Stimulated activated naive CD8-positive, alpha-beta T cell treated with anti-CD3 and anti-CD28 coated beads, Interleukin-15, Interleukin-2, amounts not matched to agents 100 ng/mL and 50 ng/mL, for 24 hours (primary cell): ENCODE data around the gene NEU3.
"Not testable (repeated sequence)": the region's sequence is repeated elsewhere in the genome, so short reads cannot be mapped to it uniquely, and the experiment has no call there.

Source experiments
- H3K27ac Mint-ChIP-seq: one replicate; pipeline ENCODE4 v1.8.0; 2021; ENCODE audit warnings: mild to moderate bottlenecking, mixed read lengths
- H3K27me3 Mint-ChIP-seq: one replicate; pipeline ENCODE4 v1.8.0; 2021; ENCODE audit warnings: mixed read lengths
- H3K36me3 Mint-ChIP-seq: one replicate; pipeline ENCODE4 v1.8.0; 2021; ENCODE audit warnings: low read depth, mixed read lengths
- H3K4me1 Mint-ChIP-seq: one replicate; pipeline ENCODE4 v1.8.0; 2021; ENCODE audit warnings: low read depth, mixed read lengths
- H3K4me3 Mint-ChIP-seq: one replicate; pipeline ENCODE4 v1.8.0; 2021; ENCODE audit warnings: mild to moderate bottlenecking, mixed read lengths
- H3K9me3 Mint-ChIP-seq: one replicate; pipeline ENCODE4 v1.8.0; 2021; ENCODE audit warnings: mixed read lengths

NEU3 gene

DNA sequence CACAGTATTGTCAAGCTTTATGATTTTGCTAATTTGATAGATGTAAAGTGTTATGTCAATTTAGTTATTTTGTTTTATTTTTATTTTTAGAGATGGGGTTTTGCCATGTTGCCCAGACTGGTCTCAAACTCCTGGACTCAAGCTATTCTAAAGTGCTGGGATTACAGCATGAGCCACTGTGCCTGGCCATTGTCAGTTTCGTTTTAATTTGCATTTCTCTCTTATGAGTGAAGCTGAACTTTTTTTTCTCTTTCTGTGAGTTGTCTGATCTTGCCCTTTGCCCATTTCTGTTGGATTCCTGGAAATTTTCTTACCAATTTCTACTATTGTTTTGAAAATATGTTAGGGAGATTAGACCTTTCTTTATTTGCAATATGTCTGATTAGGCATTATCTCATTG lies 15.5 kb downstream of the NEU3 start:
- no peaks in the 10 kb centered on the region for H3K4me1 Mint-ChIP-seq
- no peak overlapping the region for H3K4me3 Mint-ChIP-seq
- H3K27me3 Mint-ChIP-seq = no peaks in the 10 kb centered on the region
- H3K9me3 Mint-ChIP-seq = no peaks in the 10 kb centered on the region
- H3K27ac Mint-ChIP-seq = no peak overlapping the region
- peaks cover 71% of the 10 kb centered on the region for H3K36me3 Mint-ChIP-seq

DNA sequence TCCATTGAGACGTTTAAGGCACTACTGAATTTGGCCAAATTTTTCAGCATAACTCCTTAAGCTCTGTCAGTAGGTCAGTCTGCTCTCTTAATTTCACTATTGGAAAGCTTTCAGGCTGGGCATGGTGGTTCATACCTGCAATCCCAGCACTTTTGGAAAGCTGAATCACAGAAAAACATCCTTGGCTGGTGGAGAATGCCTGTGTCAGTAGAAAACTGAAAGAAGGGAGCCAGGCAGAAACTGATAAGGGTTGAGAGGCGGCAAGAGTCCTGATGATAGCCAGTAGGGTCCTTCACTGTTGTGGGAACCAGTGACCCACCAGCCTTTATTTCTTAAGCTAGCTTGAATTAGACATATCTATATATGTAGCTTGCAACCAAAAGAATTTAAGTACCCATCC lies 22.6 kb downstream of the NEU3 start:
- H3K27ac Mint-ChIP-seq = no peak overlapping the region
- no peaks in the 10 kb centered on the region for H3K27me3 Mint-ChIP-seq
- H3K9me3 Mint-ChIP-seq = no peaks in the 10 kb centered on the region
- no peaks in the 10 kb centered on the region for H3K4me1 Mint-ChIP-seq
- peaks cover 63% of the 10 kb centered on the region for H3K36me3 Mint-ChIP-seq
- no peak overlapping the region for H3K4me3 Mint-ChIP-seq

DNA sequence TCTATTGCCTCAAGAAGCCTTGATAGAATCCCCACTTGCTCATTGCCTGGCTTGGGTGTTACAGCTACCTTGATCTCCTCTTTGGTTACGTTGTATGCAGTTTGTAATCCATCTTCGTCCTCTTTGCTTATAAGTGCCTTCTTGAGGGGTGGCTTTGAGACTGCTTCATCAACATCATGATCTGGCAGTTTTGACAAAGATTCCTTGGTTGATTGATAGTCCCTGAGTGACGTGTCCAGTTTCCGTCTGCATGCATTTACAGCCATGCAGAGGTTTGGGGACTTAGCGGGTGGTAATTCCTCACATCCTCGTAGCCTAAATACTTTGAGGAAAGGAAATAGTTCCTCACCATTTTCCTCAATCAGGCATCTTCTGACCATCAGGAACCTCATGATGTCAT lies 23.1 kb downstream of the NEU3 start:
- Mint-ChIP-seq H3K27me3 (no peaks in the 10 kb centered on the region), H3K9me3 (no peaks in the 10 kb centered on the region), H3K36me3 (peaks cover 58% of the 10 kb centered on the region), H3K27ac (no peak overlapping the region), H3K4me3 (no peak overlapping the region), H3K4me1 (no peaks in the 10 kb centered on the region)

DNA sequence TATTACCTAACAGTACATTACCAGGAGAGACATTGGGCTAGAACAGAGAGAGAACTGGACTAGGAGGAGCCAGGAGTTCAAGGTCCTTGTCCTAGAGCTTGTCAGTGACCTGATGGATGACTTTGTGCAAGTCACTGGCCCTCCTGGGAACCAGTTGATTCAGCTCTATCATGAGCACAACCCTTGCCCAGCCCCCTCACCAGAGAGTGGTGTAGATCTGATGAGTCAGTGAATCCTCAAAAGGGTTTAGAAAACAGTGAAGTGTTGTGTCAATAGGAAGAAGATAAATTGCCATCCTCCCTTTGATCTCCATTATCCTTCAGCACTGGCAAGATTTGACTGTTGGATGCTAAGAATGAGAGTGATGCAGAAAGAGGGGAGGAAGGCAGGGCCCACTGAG lies 24.3 kb downstream of the NEU3 start:
- no peak overlapping the region for H3K27ac Mint-ChIP-seq
- no peaks in the 10 kb centered on the region for H3K4me1 Mint-ChIP-seq
- H3K36me3 Mint-ChIP-seq = peaks cover 50% of the 10 kb centered on the region
- no peak overlapping the region for H3K4me3 Mint-ChIP-seq
- no peaks in the 10 kb centered on the region for H3K9me3 Mint-ChIP-seq
- no peaks in the 10 kb centered on the region for H3K27me3 Mint-ChIP-seq

DNA sequence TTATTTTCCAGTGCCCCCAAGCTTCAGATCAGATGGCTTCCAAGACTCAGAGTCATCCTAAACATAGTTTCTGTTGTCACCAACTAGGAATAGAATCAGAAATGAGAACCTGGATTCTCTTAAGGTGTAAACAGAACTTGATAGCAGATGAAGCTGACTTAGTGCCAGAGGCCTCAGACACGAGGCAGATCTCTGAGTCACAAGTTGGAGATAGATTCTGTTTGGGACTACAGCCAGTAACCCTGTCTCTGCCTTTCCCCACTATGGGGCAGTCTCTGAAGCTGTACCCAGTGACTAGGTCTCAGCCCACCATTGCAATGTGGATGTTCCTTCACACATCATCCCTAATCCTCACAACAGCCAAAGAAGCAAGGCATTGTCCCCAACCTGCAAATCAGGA lies 25.4 kb downstream of the NEU3 start:
- no peaks in the 10 kb centered on the region for H3K9me3 Mint-ChIP-seq
- no peak overlapping the region for H3K4me3 Mint-ChIP-seq
- H3K27ac Mint-ChIP-seq = no peak overlapping the region
- H3K27me3 Mint-ChIP-seq = no peaks in the 10 kb centered on the region
- no peaks in the 10 kb centered on the region for H3K4me1 Mint-ChIP-seq
- peaks cover 50% of the 10 kb centered on the region for H3K36me3 Mint-ChIP-seq

DNA sequence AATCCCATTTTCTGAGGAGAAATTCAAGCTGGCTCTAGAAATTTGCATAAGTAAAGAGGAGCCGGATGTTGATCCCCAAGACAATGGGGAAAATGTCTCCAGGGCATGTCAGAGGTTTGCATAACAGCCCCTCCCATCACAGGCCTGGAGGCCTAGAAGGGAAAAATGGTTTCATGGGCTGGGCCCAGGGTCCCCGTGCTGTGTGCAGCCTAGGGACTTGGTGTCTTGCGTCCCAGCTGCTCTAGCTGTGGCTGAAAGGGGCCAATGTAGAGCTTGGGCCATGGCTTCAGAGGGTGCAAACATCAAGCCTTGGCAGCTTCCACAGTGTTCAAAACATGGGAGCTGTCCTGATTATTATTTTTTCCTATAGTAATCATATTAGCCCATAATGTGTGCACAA lies 30.5 kb downstream of the NEU3 start:
- H3K4me1 Mint-ChIP-seq, H3K9me3 Mint-ChIP-seq, H3K4me3 Mint-ChIP-seq, H3K27ac Mint-ChIP-seq, H3K27me3 Mint-ChIP-seq: not testable (repeated sequence)
- H3K36me3 Mint-ChIP-seq = peaks cover 14% of the 10 kb centered on the region

DNA sequence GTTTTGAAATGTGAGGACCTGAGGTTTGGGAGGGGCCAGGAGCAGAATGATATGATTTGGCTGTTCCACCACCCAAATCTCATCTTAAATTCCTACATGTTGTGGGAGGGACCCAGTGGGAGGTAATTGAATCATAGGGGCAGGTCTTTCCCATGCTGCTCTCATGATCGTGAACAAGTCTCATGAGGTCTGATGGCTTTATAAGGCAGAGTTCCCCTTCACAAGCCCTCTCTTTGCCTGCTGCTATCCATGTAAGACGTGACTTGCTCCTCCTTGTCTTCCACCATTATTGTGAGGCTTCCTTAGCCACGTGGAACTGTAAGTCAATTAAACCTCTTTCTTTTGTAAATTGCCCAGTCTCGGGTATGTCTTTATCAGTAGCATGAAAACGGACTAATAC lies 31.6 kb downstream of the NEU3 start:
- H3K27ac Mint-ChIP-seq, H3K9me3 Mint-ChIP-seq, H3K4me3 Mint-ChIP-seq, H3K27me3 Mint-ChIP-seq, H3K4me1 Mint-ChIP-seq, H3K36me3 Mint-ChIP-seq: not testable (repeated sequence)

DNA sequence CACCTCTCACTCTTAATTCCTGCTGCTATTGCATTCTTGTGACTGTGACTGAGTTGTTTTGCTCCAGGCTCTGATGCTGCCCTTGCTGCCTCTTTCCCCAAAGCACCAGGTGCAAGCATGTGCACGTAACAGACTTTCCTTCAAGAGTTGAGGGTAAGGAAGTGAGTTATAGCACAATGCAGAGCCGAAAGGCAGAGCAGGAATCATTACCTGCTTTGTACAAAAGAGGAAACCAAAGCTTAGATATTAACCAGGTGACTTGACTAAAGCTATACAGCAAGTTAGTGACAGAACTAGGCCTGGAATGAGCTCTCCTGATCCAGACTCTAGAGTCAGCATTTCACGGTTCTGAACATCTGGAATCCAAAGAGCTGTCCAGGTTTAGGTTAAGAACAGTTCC lies 33.6 kb downstream of the NEU3 start:
- Mint-ChIP-seq H3K36me3 (peaks cover 9% of the 10 kb centered on the region), H3K4me1 (no peaks in the 10 kb centered on the region), H3K4me3 (no peak overlapping the region), H3K9me3 (no peaks in the 10 kb centered on the region), H3K27me3 (no peaks in the 10 kb centered on the region), H3K27ac (no peak overlapping the region)

DNA sequence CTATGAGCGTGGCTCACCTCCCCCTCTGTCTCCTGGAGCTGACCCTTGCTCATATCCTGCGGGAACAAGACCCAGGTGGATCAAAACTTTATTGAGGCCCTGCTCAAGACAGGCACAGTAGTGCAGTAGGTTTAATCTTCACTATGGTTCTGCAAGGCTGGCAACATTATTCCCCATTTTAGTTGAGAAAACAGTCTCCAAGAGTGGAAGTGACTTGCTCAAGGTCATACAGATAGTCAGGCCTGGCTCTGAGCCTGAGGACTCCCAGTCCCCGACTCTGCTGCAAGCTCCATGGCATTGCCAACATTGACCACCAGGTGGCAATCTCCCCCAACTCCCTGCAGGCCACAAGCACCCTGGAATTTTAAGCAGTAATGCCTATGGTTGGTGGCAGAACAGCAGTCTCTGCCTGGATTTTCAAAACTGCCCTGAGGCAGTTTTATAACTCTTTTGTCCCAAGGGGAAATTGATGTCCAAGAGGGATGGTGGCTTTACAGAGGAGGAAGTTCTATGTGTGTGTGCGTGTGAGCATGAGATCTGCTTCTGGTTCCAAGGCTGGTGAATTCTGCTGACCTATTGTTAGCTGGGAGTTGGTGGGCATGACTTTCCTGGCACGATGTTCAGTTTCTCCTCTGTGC lies 34.1 kb downstream of the NEU3 start:
- peaks cover 9% of the 10 kb centered on the region for H3K36me3 Mint-ChIP-seq
- H3K9me3 Mint-ChIP-seq = no peaks in the 10 kb centered on the region
- no peaks in the 10 kb centered on the region for H3K4me1 Mint-ChIP-seq
- H3K4me3 Mint-ChIP-seq = no peak overlapping the region
- no peak overlapping the region for H3K27ac Mint-ChIP-seq
- no peaks in the 10 kb centered on the region for H3K27me3 Mint-ChIP-seq

DNA sequence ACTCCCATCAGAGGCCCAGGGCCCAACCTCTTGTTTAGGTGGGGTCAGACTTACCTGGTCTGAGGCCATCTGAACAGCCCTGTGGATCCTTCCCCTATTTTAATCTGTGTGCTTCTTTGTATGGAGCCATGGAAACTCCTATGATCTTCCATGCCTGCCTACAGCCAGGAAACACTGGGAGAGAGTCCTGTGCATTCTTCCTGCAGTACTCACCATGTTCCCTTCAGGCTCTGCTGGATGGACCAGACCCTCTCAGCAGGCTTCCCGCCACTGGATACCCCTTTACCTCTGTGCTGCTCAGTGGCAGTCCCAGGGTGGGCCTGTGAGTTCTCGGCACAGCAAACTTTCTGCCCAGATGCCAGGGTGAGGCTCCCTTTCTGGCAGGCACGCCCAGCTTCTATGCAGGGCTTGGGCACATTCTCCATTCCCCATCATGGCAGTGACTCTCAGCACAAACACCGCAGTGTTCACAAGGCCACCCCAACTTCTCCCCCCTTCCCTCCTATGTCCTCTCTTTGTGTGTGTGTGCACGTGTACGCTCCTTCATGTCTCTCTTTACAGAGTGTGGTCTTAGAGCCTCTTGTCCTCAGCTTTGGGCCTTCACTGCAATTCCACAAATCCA lies 34.8 kb downstream of the NEU3 start:
- H3K4me1 Mint-ChIP-seq = no peaks in the 10 kb centered on the region
- no peaks in the 10 kb centered on the region for H3K27me3 Mint-ChIP-seq
- H3K4me3 Mint-ChIP-seq = no peak overlapping the region
- peaks cover 5% of the 10 kb centered on the region for H3K36me3 Mint-ChIP-seq
- H3K9me3 Mint-ChIP-seq = no peaks in the 10 kb centered on the region
- H3K27ac Mint-ChIP-seq = no peak overlapping the region

DNA sequence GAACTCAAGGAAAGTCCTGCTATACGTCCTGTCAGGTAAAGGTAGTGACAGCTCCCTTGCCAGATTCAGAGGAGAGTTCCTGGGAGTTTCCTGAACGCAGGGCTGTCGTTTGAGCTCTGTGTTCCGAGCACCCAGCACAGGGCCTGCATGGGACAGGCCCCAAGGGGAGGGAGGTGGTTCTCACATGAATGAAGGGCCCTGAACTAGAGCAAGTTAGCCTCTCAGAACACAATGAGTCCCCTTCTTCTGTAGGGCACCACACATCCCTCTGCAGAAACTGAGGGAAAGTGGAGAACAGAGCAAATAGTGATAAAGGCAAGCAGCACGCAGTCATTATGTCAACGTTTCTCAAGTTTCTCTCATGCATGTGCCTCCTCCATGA lies 35.3 kb downstream of the NEU3 start:
- Mint-ChIP-seq H3K9me3 (no peaks in the 10 kb centered on the region), H3K27me3 (no peaks in the 10 kb centered on the region), H3K27ac (no peak overlapping the region), H3K4me3 (no peak overlapping the region), H3K36me3 (no peaks in the 10 kb centered on the region), H3K4me1 (no peaks in the 10 kb centered on the region)

DNA sequence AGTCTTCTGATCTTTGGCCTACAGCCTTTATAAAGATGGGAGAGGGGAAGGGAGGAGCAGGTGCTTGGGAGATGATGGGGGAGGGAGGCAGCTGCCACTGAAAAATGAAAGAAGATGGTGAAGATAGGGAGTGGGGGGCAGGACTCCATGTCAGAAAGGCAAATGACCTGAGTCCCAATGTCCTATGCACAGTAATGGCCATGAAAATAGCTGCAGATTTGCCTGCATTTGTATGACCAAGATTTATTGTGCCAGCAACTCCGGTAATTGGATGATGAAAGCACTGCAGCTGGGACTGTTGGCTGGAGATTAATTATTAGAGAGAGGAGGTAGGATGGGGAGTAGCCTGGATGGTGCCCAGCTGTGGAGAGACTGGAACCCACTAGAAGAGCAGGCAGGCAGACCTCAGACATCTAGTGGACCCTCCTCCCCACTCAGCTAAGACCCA lies 36.1 kb downstream of the NEU3 start:
- H3K36me3 Mint-ChIP-seq = no peaks in the 10 kb centered on the region
- H3K4me3 Mint-ChIP-seq = no peak overlapping the region
- H3K27ac Mint-ChIP-seq = no peak overlapping the region
- H3K9me3 Mint-ChIP-seq = no peaks in the 10 kb centered on the region
- no peaks in the 10 kb centered on the region for H3K4me1 Mint-ChIP-seq
- no peaks in the 10 kb centered on the region for H3K27me3 Mint-ChIP-seq

DNA sequence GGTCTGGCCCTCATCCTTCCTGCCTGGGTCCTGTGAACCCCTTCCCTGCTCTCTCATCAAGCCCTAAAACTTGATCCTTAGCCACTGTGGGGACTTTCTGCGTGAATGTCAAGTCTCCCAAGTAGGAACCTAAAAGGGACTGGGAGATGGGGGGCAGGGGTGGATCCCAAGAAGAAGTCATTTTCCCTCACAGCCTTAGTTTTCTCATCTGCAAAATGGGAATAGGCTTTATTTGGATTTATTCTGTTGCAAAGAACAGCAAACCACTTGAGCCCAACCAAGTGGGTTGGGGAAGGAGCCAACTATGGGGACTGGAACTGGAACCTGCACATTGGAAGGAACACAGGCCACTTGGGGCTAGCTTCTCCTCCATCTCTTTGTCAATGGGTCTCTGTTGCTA lies 36.8 kb downstream of the NEU3 start:
- no peak overlapping the region for H3K27ac Mint-ChIP-seq
- no peaks in the 10 kb centered on the region for H3K4me1 Mint-ChIP-seq
- H3K9me3 Mint-ChIP-seq = no peaks in the 10 kb centered on the region
- H3K27me3 Mint-ChIP-seq = no peaks in the 10 kb centered on the region
- no peaks in the 10 kb centered on the region for H3K36me3 Mint-ChIP-seq
- H3K4me3 Mint-ChIP-seq = no peak overlapping the region

DNA sequence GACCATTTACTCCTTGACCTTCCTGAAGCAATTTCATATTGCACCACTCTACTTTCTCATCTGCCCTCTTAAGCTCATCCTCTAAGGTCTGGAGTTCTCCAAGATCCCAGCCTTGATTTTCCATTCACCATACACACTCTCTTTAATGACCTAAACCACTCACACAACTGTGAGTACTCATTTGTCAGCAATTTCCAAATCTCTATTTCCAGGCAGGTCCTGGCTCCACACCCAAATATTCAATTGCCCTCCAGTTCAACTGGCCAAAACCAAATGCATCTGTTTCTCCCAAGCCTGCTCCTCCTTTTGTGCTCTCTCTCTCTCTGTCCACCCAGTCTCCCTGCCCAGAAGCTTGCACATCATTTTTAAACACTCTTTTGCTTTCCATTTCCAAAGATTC lies 39.6 kb downstream of the NEU3 start:
- no peaks in the 10 kb centered on the region for H3K4me1 Mint-ChIP-seq
- no peak overlapping the region for H3K4me3 Mint-ChIP-seq
- H3K36me3 Mint-ChIP-seq = no peaks in the 10 kb centered on the region
- no peaks in the 10 kb centered on the region for H3K9me3 Mint-ChIP-seq
- no peak overlapping the region for H3K27ac Mint-ChIP-seq
- no peaks in the 10 kb centered on the region for H3K27me3 Mint-ChIP-seq

DNA sequence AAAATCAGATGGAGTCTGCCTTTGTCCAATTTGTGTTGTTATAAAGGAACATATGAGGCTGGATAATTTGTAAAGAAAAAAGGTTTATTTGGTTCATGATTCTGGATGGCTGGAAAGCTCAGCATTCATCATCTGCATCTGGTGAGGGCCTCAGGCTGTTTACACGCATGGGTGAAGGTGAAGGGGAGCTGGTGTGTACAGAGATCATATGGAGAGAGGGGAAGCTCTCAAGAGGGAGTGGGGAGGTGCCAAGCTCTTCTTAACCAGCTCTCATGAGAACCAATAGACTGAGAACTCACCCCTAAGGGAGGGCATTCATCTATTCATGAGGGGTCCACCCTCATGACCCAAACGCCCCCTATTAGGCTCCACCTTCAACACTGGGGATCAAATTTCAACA lies 40.0 kb downstream of the NEU3 start:
- Mint-ChIP-seq H3K27me3 (no peaks in the 10 kb centered on the region), H3K27ac (no peak overlapping the region), H3K36me3 (no peaks in the 10 kb centered on the region), H3K4me1 (no peaks in the 10 kb centered on the region), H3K4me3 (no peak overlapping the region), H3K9me3 (no peaks in the 10 kb centered on the region)
